Adrenal gland (tissue), 12 donors: ENCODE results near the gene FGF14. TPM values are rescaled to one million over a fixed set of nuclear protein-coding genes. Genes with fewer than 3 reads are reported as not detected.

Experiments used
- DNase-seq, 7 donors: peaks; one replicate each; pipeline ENCODE4 v3.0.0-alpha.2; 2019 to 2020
- H3K27ac ChIP-seq, 5 donors: fragments of 200-600 bp; sonication (generic) in 4 of 5; 1 replicate in 3 of 5; 2 replicates in 2 of 5; pipeline versions ENCODE4 v1.5.1 to v1.8.0; 2016 to 2020; ENCODE audit warnings: mild to moderate bottlenecking in 1 of 5
- H3K27me3 ChIP-seq: fragments of 200-600 bp; 2 replicates; pipeline ENCODE4 v1.8.0; 2021
- H3K36me3 ChIP-seq, 2 donors: fragments of 200-600 bp; replicated peaks in 1 of 2; 1 replicate in 1 of 2; 2 replicates in 1 of 2; pipeline versions ENCODE4 v1.5.1 to v1.8.0; 2018 to 2022
- H3K4me1 ChIP-seq, 2 donors: fragments of 200-600 bp; replicated peaks in 1 of 2; 1 replicate in 1 of 2; 2 replicates in 1 of 2; pipeline versions ENCODE4 v1.5.1 to v1.8.0; 2018 to 2021
- H3K4me3 ChIP-seq, 4 donors: fragments of 200-600 bp; sonication (generic) in 3 of 4; one replicate each; pipeline ENCODE4 v1.5.1; 2016 to 2018
- H3K9me3 ChIP-seq, 3 donors: fragments of 200-600 bp; sonication (generic) in 1 of 3; replicated peaks in 1 of 3; 1 replicate in 2 of 3; 2 replicates in 1 of 3; pipeline versions ENCODE4 v1.5.1 to v1.8.0; 2016 to 2021
- CTCF ChIP-seq, 6 experiments: fragments of 450-650 bp in 4 of 6; fragments of 200-600 bp in 2 of 6; sonication (generic) in 1 of 6; IDR thresholded peaks; 1 replicate in 5 of 6; 2 replicates in 1 of 6; pipeline versions ENCODE4 v1.5.1 to v1.8.0; 2016 to 2021; ENCODE audit warnings: antibody characterized with exemption in 6 of 6, mild to moderate bottlenecking in 2 of 6, moderate library complexity in 1 of 6
- POLR2A ChIP-seq, 2 donors: fragments of 450-650 bp; IDR thresholded peaks; one replicate each; pipeline ENCODE4 v1.6.1; 2017; ENCODE audit warnings: antibody characterized with exemption in 2 of 2, mild to moderate bottlenecking in 2 of 2, moderate library complexity in 1 of 2
- WGBS, 4 donors: extraction: QIAGEN DNeasy Blood & Tissue Kit in 2 of 4; methylation state at CpG; one replicate each; pipeline versions ENCODE4 v1.1.5 to v1.1.7; 2013 to 2017; 5-methylcytosine and 5-hydroxymethylcytosine counted together
- intact Hi-C, 2 donors: fragments of 100-400 bp; cut with DNase I; formaldehyde crosslinking; loops; one replicate each; pipeline versions ENCODE4 v1.14.1 to v1.15.0; 2022 to 2023
- polyA plus RNA-seq, 3 donors: library from polyadenylated mRNA; stranded (reverse); fragments of 200-250 nt in 2 of 3; fragments of 350-450 nt in 1 of 3; fragmentation: Illumina TruSeq in 1 of 3; extraction: RNeasy Lipid Tissue Mini Kit (QIAGEN cat#74804) in 1 of 3; gene quantifications; one replicate each; pipeline ENCODE4 v1.2.3, GENCODE V29; 2013 to 2014
- total RNA-seq, 9 donors: library from RNA; depleted of rRNA in 4 of 9; stranded (reverse); fragments of >200 nt in 4 of 9; fragments of 120-200 nt in 1 of 9; fragmentation: NEBNext Ultra II Directional in 1 of 9; extraction: Animal tissue kit (Norgen Biotek cat#: 25700) in 1 of 9; gene quantifications; one replicate each; pipeline versions ENCODE4 v1.1.0 to v1.2.4, GENCODE V29; 2013 to 2023
- donor health status: healthy with polysubstance abuse.
- donor health status: Bipolar disorder and iron deficiency.
- donor health status: DM: yes; HTN: yes; CAD: no.
- donor health status: DM: no; HTN: no; CAD: no.
- donor health status: DM: no; HTN: no; CAD: no.
- donor health status: DM: yes; HTN: yes; CAD: no.

FGF14 gene
- total and polyA plus RNA-seq, 12 donors = 0.32 to 9.3 (median 2.8) TPM; not detected in 2

- Histone ChIP-seq H3K27ac (no peak overlapping the region), H3K36me3 (no peaks in the 10 kb centered on the region), H3K9me3 (no peaks in the 10 kb centered on the region), H3K4me3 (no peak overlapping the region), H3K27me3 (no peaks in the 10 kb centered on the region), H3K4me1 (no peaks in the 10 kb centered on the region)
- TF ChIP-seq POLR2A (IDR thresholded peaks at IDR 0.05) (no peak), CTCF (IDR thresholded peaks at IDR 0.05) (no peak)
- WGBS, 4 donors = 41 to 64% (median 58%) methylated on average over 2 of the region's 2 CpGs
- no peak for DNase-seq
- intact Hi-C loops = no loop called here
These were observed 431.5 kb downstream of the FGF14 start for GRCh38 chr13:101970341-101970740.

GRCh38 chr13:101967781-101968180 is 434.1 kb downstream of the FGF14 start:
- no peaks in the 10 kb centered on the region for H3K36me3 ChIP-seq
- TF ChIP-seq CTCF (IDR thresholded peaks at IDR 0.05) (no peak), POLR2A (IDR thresholded peaks at IDR 0.05) (no peak)
- no peaks in the 10 kb centered on the region for H3K9me3 ChIP-seq
- no peak overlapping the region for H3K4me3 ChIP-seq
- no peak for DNase-seq
- H3K27me3 ChIP-seq = no peaks in the 10 kb centered on the region
- no peak overlapping the region for H3K27ac ChIP-seq
- H3K4me1 ChIP-seq = no peaks in the 10 kb centered on the region
- intact Hi-C loops = no loop called here

- no peak for DNase-seq
- Histone ChIP-seq H3K4me3 (no peak overlapping the region), H3K27me3 (no peaks in the 10 kb centered on the region), H3K9me3 (no peaks in the 10 kb centered on the region), H3K27ac (no peak overlapping the region), H3K36me3 (no peaks in the 10 kb centered on the region), H3K4me1 (no peaks in the 10 kb centered on the region)
- TF ChIP-seq POLR2A (IDR thresholded peaks at IDR 0.05) (no peak), CTCF (IDR thresholded peaks at IDR 0.05) (no peak)
- intact Hi-C loops = no loop called here
These were observed 434.6 kb downstream of the FGF14 start for GRCh38 chr13:101967216-101967615.

- 50 to 83% (median 59%) methylated on average over 5 of the region's 5 CpGs for WGBS, 4 donors
- intact Hi-C loops = no loop called here
- DNase-seq = no peak
- Histone ChIP-seq H3K27me3 (no peaks in the 10 kb centered on the region), H3K9me3 (no peaks in the 10 kb centered on the region), H3K36me3 (no peaks in the 10 kb centered on the region), H3K27ac (no peak overlapping the region), H3K4me3 (no peak overlapping the region), H3K4me1 (no peaks in the 10 kb centered on the region)
- no peak for TF ChIP-seq POLR2A (IDR thresholded peaks at IDR 0.05)
These were observed 436.8 kb downstream of the FGF14 start for GRCh38 chr13:101965096-101965495.

GRCh38 chr13:101959016-101959415 is 442.8 kb downstream of the FGF14 start:
- no peaks in the 10 kb centered on the region for H3K9me3 ChIP-seq
- no peaks in the 10 kb centered on the region for H3K36me3 ChIP-seq
- H3K27me3 ChIP-seq = no peaks in the 10 kb centered on the region
- no peaks in the 10 kb centered on the region for H3K4me1 ChIP-seq
- intact Hi-C loops = no loop called here
- no peak overlapping the region for H3K4me3 ChIP-seq
- 70 to 76% (median 71%) methylated on average over 5 of the region's 5 CpGs for WGBS, 4 donors
- no peak for DNase-seq
- no peak overlapping the region for H3K27ac ChIP-seq
- no peak for TF ChIP-seq CTCF (IDR thresholded peaks at IDR 0.05)
- TF ChIP-seq POLR2A (IDR thresholded peaks at IDR 0.05) = no peak
